MV-4-11 (cell line): ENCODE measurements around the gene MASP2.
"Not testable (repeated sequence)": the region's sequence is repeated elsewhere in the genome, so short reads cannot be mapped to it uniquely, and the experiment has no call there.

ENCODE experiments used
- DNase-seq: peaks from one replicate; lab custom pipeline; 2025; lab: John Stamatoyannopoulos, UW

Gene MASP2

GRCh38 chr1:11058595-11059154, 11.6 kb upstream of the MASP2 start:
- no peak for DNase-seq

- no peak for DNase-seq
These were observed 11.0 kb upstream of the MASP2 start for GRCh38 chr1:11058026-11058425.

- DNase-seq, result no peak
These were observed 10.4 kb upstream of the MASP2 start for GRCh38 chr1:11057477-11057876.

- no peak for DNase-seq
These were observed 9.5 kb upstream of the MASP2 start for GRCh38 chr1:11056504-11056903.

DNA sequence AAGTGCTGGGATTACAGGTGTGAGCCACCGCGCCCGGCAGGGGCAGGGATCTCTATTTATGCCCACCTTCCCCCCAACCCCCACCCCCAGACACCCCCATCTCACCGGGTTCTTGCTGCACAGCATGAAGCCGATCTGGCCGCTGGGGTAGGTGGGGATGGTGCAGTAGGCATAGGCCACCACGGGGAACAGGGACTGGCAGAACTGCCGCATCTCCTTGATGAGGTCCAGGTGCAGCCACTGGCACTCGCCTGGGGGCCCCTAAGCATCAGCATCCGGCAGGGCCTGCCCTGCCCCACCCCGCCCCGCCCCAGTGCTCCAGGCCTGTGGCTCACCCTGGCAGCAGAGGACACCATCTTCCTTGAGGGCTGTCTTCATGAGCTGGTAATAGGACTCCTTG, 8.6 kb upstream of the MASP2 start:
- no peak for DNase-seq

DNA sequence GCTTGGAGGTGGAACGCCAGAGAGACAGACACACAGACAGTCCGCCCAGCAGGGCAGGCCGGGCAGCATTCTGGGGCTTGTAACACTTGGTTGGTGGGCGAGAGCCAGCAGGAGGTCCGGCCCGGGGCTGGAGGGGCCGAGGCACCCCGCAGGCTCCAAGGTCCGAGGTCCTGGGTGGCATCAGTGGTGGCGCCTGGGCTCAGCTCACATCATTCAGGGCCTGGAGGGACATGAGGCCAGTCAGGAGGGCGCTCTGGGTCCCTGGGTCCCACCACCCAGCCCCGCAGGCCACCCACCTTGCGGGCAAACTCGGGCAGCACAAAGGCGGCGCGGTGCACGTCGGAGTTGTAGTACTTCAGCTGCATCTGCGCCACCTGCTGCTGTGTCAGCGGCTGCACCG, 7.6 kb upstream of the MASP2 start:
- no peak for DNase-seq

GRCh38 chr1:11054181-11054580, 7.1 kb upstream of the MASP2 start:
- DNase-seq, result no peak

DNA sequence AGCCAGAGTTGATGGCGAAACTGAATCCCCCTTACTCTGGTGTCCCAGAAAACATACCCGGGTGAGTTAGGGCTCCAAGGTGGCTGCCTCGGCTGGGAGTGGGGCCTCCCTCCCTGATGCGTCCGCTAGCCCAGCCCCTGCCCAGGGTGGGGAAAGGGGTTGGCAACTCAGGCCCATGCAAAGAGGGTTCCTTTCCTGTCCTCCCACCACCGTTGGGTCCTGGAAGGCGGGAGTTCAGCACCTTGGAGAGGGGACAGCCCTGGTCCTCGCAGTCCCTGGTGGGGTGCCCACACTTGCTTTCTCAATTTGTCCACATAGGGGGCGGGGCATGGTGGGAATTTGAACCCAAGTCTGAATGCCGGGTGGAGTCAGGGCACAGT, 6.7 kb upstream of the MASP2 start:
- DNase-seq, result peak; percentile 28

GRCh38 chr1:11052839-11053757, 6.1 kb upstream of the MASP2 start:
- DNase-seq, result no peak

DNA sequence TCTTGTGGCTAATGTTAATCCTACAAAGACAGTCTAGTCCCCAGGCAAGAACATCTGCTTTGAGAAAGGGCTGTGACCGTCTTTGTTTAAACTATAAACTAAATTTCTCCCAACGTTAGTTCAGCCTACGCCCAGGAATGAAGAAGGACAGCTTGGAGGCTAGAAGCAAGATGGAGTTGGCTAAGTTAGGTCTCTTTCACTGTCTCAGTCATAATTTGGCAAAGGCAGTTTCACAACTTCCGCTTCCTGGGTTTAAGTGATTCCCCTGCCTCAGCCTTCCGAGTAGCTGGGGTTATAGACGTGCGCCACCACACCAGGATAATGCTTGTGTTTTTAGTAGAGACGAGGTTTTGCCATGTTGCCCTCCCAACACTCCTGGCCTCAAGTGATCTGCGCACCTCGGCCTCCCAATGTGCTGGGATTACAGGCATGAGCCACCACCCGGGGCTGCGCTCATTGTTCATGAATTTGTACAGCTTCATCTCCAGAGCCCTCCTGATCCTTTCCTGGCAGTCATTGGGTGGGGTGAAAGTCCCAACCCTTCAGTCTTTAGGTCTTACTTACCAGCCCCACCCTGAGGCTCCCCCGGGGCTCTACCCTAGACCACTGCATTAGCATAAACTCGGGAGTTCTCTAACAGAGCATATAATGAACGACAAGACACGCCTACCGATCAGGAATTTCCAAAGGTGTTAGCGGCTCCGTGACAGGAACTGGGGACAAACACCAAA, 4.9 kb upstream of the MASP2 start:
- DNase-seq, result peak; percentile 91

DNA sequence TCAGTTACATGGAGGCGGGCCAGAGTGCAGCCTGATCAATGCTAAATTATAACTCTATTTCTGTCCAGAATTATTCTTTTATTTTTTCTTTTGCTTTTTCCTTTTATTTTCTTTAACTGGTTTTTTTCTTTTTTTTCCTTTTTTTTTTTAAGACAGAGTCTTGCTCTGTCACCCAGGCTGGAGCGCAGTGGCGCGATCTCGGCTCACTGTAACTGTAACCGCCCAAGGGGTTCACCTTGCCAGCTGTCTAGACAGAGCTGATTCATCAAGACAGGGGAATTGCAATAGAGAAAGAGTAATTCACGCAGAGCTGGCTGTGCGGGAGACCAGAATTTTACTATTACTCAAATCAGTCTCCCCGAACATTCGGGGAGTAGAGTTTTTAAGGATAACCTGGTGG, 4.1 kb upstream of the MASP2 start:
- DNase-seq, result not testable (repeated sequence)

DNA sequence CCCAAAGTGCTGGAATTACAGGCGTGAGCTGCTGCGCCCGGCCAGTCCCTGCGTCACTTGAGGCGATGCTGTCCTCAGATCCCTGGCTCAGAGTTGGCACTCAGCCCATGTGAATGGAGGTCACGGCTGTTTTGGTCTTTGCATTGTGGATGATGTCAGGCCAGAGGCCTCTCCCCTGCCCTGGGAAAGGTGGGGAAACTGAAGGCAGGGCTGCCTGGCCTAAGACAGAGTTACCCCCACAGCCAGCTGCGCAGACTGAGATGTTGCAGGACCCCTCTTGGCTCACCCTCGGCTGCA, 821 bp downstream of the MASP2 start:
- DNase-seq, result no peak

GRCh38 chr1:11045428-11046269, 1.4 kb downstream of the MASP2 start:
- no peak for DNase-seq

GRCh38 chr1:11044849-11045427, 2.1 kb downstream of the MASP2 start:
- DNase-seq, result no peak

DNA sequence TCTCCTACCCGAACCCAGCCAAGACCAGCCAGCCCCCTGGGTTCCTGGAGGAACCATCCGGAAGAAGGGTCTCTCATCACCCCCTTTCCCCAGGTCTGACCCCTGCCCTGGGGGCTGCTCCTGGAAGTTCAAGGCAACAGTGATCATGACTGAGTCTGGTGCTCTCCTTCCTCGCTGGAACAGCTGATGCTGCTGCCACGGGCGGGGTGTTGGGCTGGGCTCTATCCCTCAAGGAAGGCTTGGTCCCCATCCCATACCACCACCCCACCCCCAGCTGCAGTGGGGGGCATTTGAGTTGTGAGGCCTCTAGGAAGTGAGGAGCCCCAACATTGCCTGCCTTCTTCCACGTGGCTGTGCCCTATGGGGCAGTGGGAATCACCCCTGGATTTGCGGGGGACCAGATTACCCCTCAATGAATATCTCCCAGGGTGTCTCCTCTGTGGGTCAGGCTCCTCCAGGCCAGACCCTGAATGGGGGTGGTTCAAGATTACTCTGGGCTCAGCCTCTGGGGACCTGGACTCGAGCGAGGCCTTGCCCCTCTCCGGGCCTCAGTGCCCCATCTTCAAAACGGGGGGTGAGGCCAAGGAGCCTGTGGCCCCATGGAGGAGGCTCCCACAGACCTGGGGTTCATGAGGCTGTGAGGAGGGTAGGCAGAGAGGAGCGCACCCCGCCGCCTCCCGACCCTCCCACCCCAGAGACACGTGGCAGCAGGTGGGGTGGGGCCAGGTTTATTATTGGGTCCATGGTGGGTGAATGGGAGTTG, 2.8 kb downstream of the MASP2 start:
- no peak for DNase-seq

DNA sequence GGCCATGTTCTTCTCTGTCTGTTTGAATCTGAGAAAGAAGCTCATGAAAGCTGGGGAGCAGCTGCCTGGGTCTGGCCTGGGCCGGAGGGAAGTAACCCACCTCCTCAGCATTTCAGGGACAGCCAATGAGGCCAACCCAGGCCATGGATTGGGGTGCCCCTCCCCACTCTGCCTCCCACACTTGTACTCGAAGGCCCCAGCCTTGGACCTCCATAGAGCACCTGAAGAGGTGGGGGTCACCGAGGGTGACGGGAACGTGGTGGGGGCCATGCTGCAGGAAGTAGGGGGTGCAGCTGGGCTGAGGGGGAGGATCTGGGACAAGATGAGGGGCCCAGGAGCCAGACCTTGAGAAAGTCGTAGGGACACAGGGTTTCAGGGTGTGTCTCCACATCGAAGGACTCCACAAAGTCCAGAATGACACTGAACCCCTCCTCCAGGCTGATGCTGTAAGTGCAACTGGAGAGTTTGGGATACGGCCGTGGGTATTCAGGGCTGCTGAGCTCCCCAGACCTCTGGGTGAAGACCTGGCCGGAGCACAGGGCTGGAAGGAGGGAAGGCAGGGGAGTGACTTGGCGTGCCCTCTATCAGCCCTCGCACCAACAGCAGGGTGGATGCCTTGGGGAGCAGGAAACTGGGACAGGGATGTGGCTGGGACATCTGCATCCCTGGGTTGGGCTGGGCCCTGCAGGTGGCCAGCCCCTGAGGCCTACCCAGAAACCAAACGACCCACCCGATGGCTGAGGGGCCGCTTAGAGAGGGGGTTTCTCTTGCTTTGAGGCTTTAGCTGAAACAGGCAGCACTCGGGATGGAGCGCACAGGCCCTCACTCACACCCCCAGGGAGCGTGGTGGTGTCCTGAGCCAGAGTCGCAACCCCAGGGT, 3.8 kb downstream of the MASP2 start:
- DNase-seq, result no peak

GRCh38 chr1:11042065-11042464, 5.0 kb downstream of the MASP2 start:
- DNase-seq, result no peak

- no peak for DNase-seq
These were observed 6.0 kb downstream of the MASP2 start for GRCh38 chr1:11041048-11041447.

GRCh38 chr1:11040105-11040429, 7.0 kb downstream of the MASP2 start:
- not testable (repeated sequence) for DNase-seq

- no peak for DNase-seq
These were observed 7.5 kb downstream of the MASP2 start for GRCh38 chr1:11039351-11040104.
